ENCODE data around the gene FAHD1.

DNA sequence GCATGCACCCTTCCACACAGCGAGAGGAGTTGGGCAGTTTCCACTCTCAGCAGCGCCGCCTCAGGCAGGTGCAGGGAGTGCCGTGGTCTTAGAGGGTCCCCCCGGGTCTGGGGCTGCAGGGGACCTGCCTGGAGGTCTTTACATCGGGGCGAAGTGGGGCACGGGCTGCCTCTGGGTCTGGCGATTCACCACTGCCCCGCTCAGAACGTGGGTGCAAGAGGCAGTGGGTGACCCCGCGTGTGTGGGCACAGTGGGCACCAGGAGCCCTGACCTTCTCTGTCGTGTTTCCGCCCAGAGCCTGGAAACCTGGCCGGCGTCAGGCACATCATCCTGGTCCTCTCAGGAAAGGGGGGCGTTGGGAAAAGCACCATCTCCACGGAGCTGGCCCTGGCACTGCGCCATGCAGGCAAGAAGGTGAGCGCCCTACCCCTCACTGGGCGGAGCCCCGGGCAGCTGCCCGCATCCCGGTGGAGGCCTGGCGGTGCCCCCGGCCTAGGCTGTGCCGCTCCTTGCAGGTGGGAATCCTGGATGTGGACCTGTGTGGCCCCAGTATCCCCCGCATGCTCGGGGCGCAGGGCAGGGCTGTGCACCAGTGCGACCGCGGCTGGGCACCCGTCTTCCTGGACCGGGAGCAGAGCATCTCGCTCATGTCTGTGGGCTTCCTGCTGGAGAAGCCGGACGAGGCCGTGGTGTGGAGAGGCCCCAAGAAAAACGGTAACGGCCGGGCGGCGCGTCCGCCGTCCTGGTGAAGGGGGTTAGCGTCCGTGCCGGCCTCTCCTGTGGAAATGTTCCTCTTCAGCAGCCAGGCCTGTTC is 40.6 kb upstream of the FAHD1 start:
- TF ChIP-seq, protein P1, sequence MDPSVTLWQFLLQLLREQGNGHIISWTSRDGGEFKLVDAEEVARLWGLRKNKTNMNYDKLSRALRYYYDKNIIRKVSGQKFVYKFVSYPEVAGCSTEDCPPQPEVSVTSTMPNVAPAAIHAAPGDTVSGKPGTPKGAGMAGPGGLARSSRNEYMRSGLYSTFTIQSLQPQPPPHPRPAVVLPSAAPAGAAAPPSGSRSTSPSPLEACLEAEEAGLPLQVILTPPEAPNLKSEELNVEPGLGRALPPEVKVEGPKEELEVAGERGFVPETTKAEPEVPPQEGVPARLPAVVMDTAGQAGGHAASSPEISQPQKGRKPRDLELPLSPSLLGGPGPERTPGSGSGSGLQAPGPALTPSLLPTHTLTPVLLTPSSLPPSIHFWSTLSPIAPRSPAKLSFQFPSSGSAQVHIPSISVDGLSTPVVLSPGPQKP (CRISPR knock-in tag; IDR thresholded peaks at IDR 0.05), result no peak
- TF ChIP-seq POLR2A (conservative IDR thresholded peaks at IDR 0.05) (no peak), RFX5 (IDR thresholded peaks at IDR 0.05; ENCODE audit: low read depth, low read length) (no peak)
- TF ChIP-seq, protein P2, sequence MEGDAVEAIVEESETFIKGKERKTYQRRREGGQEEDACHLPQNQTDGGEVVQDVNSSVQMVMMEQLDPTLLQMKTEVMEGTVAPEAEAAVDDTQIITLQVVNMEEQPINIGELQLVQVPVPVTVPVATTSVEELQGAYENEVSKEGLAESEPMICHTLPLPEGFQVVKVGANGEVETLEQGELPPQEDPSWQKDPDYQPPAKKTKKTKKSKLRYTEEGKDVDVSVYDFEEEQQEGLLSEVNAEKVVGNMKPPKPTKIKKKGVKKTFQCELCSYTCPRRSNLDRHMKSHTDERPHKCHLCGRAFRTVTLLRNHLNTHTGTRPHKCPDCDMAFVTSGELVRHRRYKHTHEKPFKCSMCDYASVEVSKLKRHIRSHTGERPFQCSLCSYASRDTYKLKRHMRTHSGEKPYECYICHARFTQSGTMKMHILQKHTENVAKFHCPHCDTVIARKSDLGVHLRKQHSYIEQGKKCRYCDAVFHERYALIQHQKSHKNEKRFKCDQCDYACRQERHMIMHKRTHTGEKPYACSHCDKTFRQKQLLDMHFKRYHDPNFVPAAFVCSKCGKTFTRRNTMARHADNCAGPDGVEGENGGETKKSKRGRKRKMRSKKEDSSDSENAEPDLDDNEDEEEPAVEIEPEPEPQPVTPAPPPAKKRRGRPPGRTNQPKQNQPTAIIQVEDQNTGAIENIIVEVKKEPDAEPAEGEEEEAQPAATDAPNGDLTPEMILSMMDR (IDR thresholded peaks at IDR 0.05 in 2 of 3, conservative IDR thresholded peaks at IDR 0.05 in 1 of 3; ENCODE audit: insufficient read depth in 2 of 3, low read depth in 1 of 3, low read length in 3 of 3), result 0 out of 6 replicates have a peak, but pooled peaks of 1 of the 3 experiments have one; percentile 15

All from K562 (cell line).